ENCODE results near the gene IFT20.

Gene IFT20

DNA sequence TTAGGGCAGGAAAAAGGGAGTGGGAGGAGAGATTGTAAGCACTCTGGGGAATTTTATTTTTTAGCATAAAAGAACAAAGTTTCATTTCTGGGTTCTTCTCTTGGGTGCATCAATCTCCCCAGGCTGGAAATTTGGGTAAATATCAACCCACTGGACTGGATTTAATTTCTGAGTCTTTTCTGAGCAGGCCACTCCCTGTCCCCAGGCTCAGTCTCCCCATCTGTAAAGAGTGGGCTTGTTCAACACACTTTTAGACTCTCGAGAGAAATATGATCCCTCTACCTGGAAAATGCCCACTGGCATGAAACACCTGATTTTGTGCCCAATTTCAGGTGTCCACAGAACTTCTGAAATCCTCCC lies 35.5 kb upstream of the IFT20 start:
- H3K4me3 ChIP-seq (ENCODE audit: severe bottlenecking): no peak overlapping the region
- no peaks in the 10 kb centered on the region for H3K36me3 ChIP-seq (ENCODE audit: low read depth)
- H3K27ac ChIP-seq (ENCODE audit: poor library complexity, severe bottlenecking): peak overlapping the region; percentile 31
- H3K4me1 ChIP-seq (ENCODE audit: insufficient read depth, poor library complexity, severe bottlenecking): peaks cover 6% of the 10 kb centered on the region
- TF ChIP-seq, protein P1, sequence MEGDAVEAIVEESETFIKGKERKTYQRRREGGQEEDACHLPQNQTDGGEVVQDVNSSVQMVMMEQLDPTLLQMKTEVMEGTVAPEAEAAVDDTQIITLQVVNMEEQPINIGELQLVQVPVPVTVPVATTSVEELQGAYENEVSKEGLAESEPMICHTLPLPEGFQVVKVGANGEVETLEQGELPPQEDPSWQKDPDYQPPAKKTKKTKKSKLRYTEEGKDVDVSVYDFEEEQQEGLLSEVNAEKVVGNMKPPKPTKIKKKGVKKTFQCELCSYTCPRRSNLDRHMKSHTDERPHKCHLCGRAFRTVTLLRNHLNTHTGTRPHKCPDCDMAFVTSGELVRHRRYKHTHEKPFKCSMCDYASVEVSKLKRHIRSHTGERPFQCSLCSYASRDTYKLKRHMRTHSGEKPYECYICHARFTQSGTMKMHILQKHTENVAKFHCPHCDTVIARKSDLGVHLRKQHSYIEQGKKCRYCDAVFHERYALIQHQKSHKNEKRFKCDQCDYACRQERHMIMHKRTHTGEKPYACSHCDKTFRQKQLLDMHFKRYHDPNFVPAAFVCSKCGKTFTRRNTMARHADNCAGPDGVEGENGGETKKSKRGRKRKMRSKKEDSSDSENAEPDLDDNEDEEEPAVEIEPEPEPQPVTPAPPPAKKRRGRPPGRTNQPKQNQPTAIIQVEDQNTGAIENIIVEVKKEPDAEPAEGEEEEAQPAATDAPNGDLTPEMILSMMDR (IDR thresholded peaks at IDR 0.05; ENCODE audit: poor library complexity, severe bottlenecking): no peak
- no peak for ATAC-seq (ENCODE audit: low read depth)
- H3K27me3 ChIP-seq (ENCODE audit: insufficient read depth, poor library complexity, severe bottlenecking): no peaks in the 10 kb centered on the region
- no peak for DNase-seq (ENCODE audit: low spot score)
- H3K9me3 ChIP-seq (ENCODE audit: severe bottlenecking): no peaks in the 10 kb centered on the region

DNA sequence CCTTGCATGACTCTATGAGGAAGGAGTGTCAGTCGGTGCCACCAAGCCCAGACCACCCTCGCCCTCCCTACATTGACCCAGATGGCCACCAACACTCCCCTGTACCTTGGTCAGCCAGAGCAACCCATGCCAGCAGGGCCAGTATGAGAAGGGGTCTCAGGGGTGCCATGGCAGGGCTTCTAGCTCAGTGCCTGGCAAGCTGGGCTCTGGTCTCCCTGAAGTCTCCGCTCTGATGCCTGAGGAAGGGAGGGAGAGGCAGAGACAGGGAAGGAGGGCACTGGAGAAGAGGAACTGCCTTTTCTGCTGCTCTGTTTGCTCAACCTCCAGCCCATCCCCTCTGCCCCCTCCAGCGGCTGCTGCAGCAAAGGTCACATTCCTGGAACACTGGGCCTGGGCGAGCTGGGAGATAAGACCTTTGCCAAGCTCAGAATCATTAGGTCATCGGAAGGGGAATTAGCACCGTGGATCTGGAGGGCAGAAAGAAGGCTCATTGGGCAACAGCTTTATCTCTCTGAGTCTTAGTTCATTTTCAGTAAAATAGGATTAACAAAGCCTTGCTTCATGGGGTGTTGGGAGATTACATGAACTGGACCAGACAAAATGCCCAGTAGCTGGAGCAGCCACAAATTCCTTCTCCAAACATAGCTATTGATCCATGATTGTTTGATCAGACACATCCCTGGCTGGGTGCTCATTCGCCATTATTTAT lies 34.9 kb upstream of the IFT20 start, which contains the start of gene VTN:
TSS of gene VTN (minus strand) at position 273 of the 709 bp plus-strand sequence. CDS start at position 169, 104 bp downstream.
- peaks cover 6% of the 10 kb centered on the region for H3K4me1 ChIP-seq (ENCODE audit: insufficient read depth, poor library complexity, severe bottlenecking)
- TF ChIP-seq, protein P1 (IDR thresholded peaks at IDR 0.05; ENCODE audit: poor library complexity, severe bottlenecking): peak; percentile 8
- ATAC-seq (ENCODE audit: low read depth) (no peak), DNase-seq (ENCODE audit: low spot score) (no peak)
- peak within 1 kb of the TSS; percentile 31 for H3K4me3 ChIP-seq (ENCODE audit: severe bottlenecking)
- H3K9me3 ChIP-seq (ENCODE audit: severe bottlenecking): no peaks in the 10 kb centered on the region
- H3K27ac ChIP-seq (ENCODE audit: poor library complexity, severe bottlenecking): peak within 1 kb of the TSS; percentile 31
- H3K27me3 ChIP-seq (ENCODE audit: insufficient read depth, poor library complexity, severe bottlenecking): no peaks in the 10 kb centered on the region
- no peaks in the 10 kb centered on the region for H3K36me3 ChIP-seq (ENCODE audit: low read depth)

DNA sequence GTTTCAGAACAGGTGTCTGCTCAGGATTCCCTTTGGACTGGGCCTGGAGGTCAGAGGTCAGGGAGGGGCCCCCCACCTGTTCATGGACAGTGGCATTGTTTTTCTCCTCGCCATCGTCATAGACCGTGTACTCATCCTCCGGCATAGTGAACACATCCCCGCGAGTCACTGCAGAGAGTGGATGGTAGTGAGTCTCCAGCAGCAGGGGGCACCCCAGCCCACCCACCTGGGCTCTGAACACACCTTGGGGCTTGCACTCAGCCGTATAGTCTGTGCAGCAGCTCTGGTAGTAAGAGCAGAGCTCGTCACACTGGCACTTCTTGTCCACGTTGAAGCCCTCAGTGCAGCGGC lies 34.4 kb upstream of the IFT20 start:
- H3K9me3 ChIP-seq (ENCODE audit: severe bottlenecking): no peaks in the 10 kb centered on the region
- no peak overlapping the region for H3K27ac ChIP-seq (ENCODE audit: poor library complexity, severe bottlenecking)
- H3K4me1 ChIP-seq (ENCODE audit: insufficient read depth, poor library complexity, severe bottlenecking): peaks cover 6% of the 10 kb centered on the region
- no peak overlapping the region for H3K4me3 ChIP-seq (ENCODE audit: severe bottlenecking)
- H3K36me3 ChIP-seq (ENCODE audit: low read depth): no peaks in the 10 kb centered on the region
- H3K27me3 ChIP-seq (ENCODE audit: insufficient read depth, poor library complexity, severe bottlenecking): no peaks in the 10 kb centered on the region
- TF ChIP-seq, protein P1 (IDR thresholded peaks at IDR 0.05; ENCODE audit: poor library complexity, severe bottlenecking): no peak
- DNase-seq (ENCODE audit: low spot score): no peak
- ATAC-seq (ENCODE audit: low read depth): no peak

DNA sequence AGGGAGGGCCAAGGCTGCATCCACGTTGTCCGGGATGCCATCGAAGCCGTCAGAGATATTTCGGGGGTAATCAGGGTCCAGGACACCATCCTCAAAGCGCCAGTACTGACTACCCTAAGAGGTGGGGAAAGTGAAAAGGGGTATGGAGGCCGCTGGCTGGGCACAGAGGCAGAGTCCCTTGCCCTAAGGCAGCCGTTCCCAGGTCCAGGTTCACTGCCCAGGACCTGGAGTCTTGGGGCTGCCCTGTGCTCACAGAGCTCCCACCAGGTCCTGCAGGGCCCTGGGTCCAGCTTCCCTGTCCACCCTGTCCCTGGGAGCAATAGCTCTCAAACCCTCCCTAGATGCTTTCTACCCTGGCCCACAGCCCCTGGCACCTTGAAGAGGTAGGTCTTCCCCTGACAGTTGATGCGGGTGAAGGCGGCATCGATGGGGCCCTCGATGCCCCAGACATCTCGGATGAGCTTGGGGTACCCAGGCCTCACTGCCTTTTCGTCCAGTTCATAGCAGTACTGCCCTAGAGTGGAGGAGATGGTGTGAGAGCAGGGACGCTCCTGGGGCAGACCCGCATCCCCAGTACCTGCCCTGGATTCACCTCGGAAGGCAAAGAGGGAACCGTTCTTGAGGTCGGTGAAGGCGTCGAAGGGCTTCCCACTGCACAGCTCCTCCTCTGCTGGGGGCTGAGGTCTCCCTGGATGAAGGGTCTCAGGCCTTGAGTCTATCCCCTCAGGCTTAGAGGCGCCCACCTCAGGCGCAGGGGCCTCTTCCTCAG lies 33.8 kb upstream of the IFT20 start:
- DNase-seq (ENCODE audit: low spot score) (no peak), ATAC-seq (ENCODE audit: low read depth) (no peak)
- Histone ChIP-seq H3K36me3 (ENCODE audit: low read depth) (no peaks in the 10 kb centered on the region), H3K27ac (ENCODE audit: poor library complexity, severe bottlenecking) (no peak overlapping the region), H3K27me3 (ENCODE audit: insufficient read depth, poor library complexity, severe bottlenecking) (no peaks in the 10 kb centered on the region), H3K4me1 (ENCODE audit: insufficient read depth, poor library complexity, severe bottlenecking) (peaks cover 6% of the 10 kb centered on the region), H3K4me3 (ENCODE audit: severe bottlenecking) (no peak overlapping the region), H3K9me3 (ENCODE audit: severe bottlenecking) (no peaks in the 10 kb centered on the region)
- TF ChIP-seq, protein P1 (IDR thresholded peaks at IDR 0.05; ENCODE audit: poor library complexity, severe bottlenecking): no peak
